Panc1 (cell line): ENCODE data around the gene HSD17B11. TPM values are rescaled to one million over a fixed set of nuclear protein-coding genes. Genes with fewer than 3 reads are reported as not detected.
"Not testable (repeated sequence)": the region's sequence is repeated elsewhere in the genome, so short reads cannot be mapped to it uniquely, and the experiment has no call there.

Experiments used
- ATAC-seq: fragments of 200-7000 bp; cut with Tn5 transposase; 2 replicates; pipeline ENCODE4 v1.9.1; 2020; ENCODE audit warnings: mild to moderate bottlenecking, moderate library complexity
- BruUV-seq: library from RNA; stranded (reverse); fragments of 400-500 nt; replicated peaks from 2 replicates; lab custom pipeline; 2021; lab: Mats Ljungman, UMichigan
- CTCF ChIA-PET: fragments of 300-600 bp; sonication (Branson Sonifier 250); formaldehyde crosslinking; loops from one replicate; lab custom pipeline; 2022; ENCODE audit warnings: antibody characterized with exemption; lab: Charles Lee
- POLR2A ChIA-PET: fragments of 300-600 bp; sonication (Branson Sonifier 250); formaldehyde crosslinking; loops from one replicate; lab custom pipeline; 2022; ENCODE audit warnings: antibody characterized with exemption; lab: Charles Lee
- DNase-seq: peaks from one replicate; pipeline ENCODE4 v3.0.0-alpha.2; 2010; ENCODE audit warnings: low read depth, low spot score
- H3K27ac ChIP-seq: 2 replicates; pipeline ENCODE4 v1.5.1; 2011; ENCODE audit warnings: mild to moderate bottlenecking, low read length, inconsistent platforms
- H3K27me3 ChIP-seq: fragments of 200-500 bp; sonication (Bioruptor generic); 2 replicates; pipeline ENCODE4 v1.6.0; 2014; ENCODE audit warnings: low read length, inconsistent platforms; ENCODE audit not compliant: control insufficient read depth, insufficient read depth
- H3K36me3 ChIP-seq: fragments of 200-500 bp; sonication (Bioruptor generic); 2 replicates; pipeline ENCODE4 v1.5.1; 2014; ENCODE audit warnings: inconsistent platforms, mild to moderate bottlenecking, low read length, moderate library complexity; ENCODE audit not compliant: control insufficient read depth, insufficient read depth
- H3K4me1 ChIP-seq: 2 replicates; pipeline ENCODE4 v1.5.1; 2011; ENCODE audit warnings: inconsistent platforms, mild to moderate bottlenecking, low read length, moderate library complexity; ENCODE audit not compliant: control insufficient read depth, insufficient read depth
- H3K4me3 ChIP-seq, 2 experiments: 2 replicates each; pipeline ENCODE4 v1.5.1; 2011 to 2012; ENCODE audit warnings: low read depth in 2 of 2, low read length in 2 of 2, mild to moderate bottlenecking in 2 of 2, inconsistent platforms in 1 of 2, moderate library complexity in 1 of 2
- H3K9me3 ChIP-seq: fragments of 200-500 bp; sonication (Bioruptor generic); 2 replicates; pipeline ENCODE4 v1.5.1; 2014; ENCODE audit warnings: low read depth, mild to moderate bottlenecking, inconsistent platforms, low read length, moderate library complexity; ENCODE audit not compliant: control insufficient read depth, insufficient read depth
- POLR2AphosphoS5 ChIP-seq: IDR thresholded peaks from 2 replicates; pipeline ENCODE4 v1.6.1; 2012; ENCODE audit warnings: mild to moderate bottlenecking, low read depth, low read length, moderate library complexity
- SIN3A ChIP-seq: IDR thresholded peaks from 2 replicates; pipeline ENCODE4 v1.6.1; 2012; ENCODE audit warnings: low read depth, mild to moderate bottlenecking, low read length, moderate library complexity, borderline replicate concordance; ENCODE audit not compliant: insufficient read depth
- TCF7L2 ChIP-seq: IDR thresholded peaks from 2 replicates; pipeline ENCODE4 v1.6.1; 2011; ENCODE audit warnings: mild to moderate bottlenecking, low read depth, low read length, inconsistent platforms
- in situ Hi-C: cut with HindIII; loops from 2 replicates; pipeline ENCODE4 v1.10.0; 2016; ENCODE audit warnings: low sequenced_read_pairs, low pct_unique_long_range_greater_than_20kb
- intact Hi-C: fragments of 100-400 bp; cut with micrococcal nuclease; formaldehyde crosslinking; loops from one replicate; pipeline ENCODE4 v1.10.0; 2022; ENCODE audit not compliant: unreplicated experiment
- total RNA-seq: library from RNA; stranded (reverse); gene quantifications from one replicate; pipeline ENCODE4 v1.2.1, GENCODE V29; 2021; ENCODE audit not compliant: unreplicated experiment
- TF ChIP-seq, protein P1 (sequence below): fragments of 450-650 bp; IDR thresholded peaks from 2 replicates; pipeline ENCODE4 v1.5.1; 2017; ENCODE audit warnings: mild to moderate bottlenecking
- TF ChIP-seq, protein P2 (sequence below), 2 experiments: IDR thresholded peaks; 2 replicates each; pipeline ENCODE4 v1.6.1; 2011 to 2012; ENCODE audit warnings: low read depth in 2 of 2, control low read depth in 1 of 2, low read length in 1 of 2, mild to moderate bottlenecking in 1 of 2, moderate library complexity in 1 of 2; ENCODE audit not compliant: insufficient read depth in 1 of 2

The HSD17B11 gene
- total RNA-seq, 1 experiment from 2014 or later, result 34.9 TPM

DNA sequence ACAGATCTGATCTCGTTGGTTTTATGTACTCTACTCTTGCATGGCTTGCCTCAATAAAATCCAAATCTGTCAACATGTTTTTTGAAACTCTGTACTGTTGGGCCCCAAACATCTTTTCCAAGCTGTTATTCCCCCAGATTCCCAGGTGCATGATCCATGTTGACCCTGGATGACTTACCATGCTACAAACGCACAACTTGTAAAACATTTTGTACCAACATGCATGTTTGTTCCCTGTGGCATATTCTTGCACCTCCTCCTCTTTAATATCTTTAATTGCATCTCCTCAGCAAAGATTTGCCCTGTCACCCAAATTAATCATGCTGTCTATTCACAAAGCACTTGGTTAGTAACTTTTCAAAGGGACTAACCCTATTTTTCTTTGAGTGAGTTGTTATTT lies 92.6 kb downstream of the HSD17B11 start:
- Histone ChIP-seq H3K4me3 (no peak overlapping the region), H3K36me3 (no peaks in the 10 kb centered on the region), H3K27ac (no peak overlapping the region), H3K9me3 (no peaks in the 10 kb centered on the region), H3K4me1 (no peaks in the 10 kb centered on the region), H3K27me3 (no peaks in the 10 kb centered on the region)
- intact Hi-C loops, result no loop called here
- POLR2A ChIA-PET, result no interaction called here
- CTCF ChIA-PET, result no interaction called here
- in situ Hi-C loops, result no loop called here
- no peak for TF ChIP-seq SIN3A
- TF ChIP-seq POLR2AphosphoS5, result no peak
- TF ChIP-seq, protein P1, sequence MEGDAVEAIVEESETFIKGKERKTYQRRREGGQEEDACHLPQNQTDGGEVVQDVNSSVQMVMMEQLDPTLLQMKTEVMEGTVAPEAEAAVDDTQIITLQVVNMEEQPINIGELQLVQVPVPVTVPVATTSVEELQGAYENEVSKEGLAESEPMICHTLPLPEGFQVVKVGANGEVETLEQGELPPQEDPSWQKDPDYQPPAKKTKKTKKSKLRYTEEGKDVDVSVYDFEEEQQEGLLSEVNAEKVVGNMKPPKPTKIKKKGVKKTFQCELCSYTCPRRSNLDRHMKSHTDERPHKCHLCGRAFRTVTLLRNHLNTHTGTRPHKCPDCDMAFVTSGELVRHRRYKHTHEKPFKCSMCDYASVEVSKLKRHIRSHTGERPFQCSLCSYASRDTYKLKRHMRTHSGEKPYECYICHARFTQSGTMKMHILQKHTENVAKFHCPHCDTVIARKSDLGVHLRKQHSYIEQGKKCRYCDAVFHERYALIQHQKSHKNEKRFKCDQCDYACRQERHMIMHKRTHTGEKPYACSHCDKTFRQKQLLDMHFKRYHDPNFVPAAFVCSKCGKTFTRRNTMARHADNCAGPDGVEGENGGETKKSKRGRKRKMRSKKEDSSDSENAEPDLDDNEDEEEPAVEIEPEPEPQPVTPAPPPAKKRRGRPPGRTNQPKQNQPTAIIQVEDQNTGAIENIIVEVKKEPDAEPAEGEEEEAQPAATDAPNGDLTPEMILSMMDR, result no peak
- TF ChIP-seq, protein P2, sequence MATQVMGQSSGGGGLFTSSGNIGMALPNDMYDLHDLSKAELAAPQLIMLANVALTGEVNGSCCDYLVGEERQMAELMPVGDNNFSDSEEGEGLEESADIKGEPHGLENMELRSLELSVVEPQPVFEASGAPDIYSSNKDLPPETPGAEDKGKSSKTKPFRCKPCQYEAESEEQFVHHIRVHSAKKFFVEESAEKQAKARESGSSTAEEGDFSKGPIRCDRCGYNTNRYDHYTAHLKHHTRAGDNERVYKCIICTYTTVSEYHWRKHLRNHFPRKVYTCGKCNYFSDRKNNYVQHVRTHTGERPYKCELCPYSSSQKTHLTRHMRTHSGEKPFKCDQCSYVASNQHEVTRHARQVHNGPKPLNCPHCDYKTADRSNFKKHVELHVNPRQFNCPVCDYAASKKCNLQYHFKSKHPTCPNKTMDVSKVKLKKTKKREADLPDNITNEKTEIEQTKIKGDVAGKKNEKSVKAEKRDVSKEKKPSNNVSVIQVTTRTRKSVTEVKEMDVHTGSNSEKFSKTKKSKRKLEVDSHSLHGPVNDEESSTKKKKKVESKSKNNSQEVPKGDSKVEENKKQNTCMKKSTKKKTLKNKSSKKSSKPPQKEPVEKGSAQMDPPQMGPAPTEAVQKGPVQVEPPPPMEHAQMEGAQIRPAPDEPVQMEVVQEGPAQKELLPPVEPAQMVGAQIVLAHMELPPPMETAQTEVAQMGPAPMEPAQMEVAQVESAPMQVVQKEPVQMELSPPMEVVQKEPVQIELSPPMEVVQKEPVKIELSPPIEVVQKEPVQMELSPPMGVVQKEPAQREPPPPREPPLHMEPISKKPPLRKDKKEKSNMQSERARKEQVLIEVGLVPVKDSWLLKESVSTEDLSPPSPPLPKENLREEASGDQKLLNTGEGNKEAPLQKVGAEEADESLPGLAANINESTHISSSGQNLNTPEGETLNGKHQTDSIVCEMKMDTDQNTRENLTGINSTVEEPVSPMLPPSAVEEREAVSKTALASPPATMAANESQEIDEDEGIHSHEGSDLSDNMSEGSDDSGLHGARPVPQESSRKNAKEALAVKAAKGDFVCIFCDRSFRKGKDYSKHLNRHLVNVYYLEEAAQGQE (IDR thresholded peaks at IDR 0.05; ENCODE audit: insufficient read depth in 1 of 2, low read depth in 2 of 2, low read length in 1 of 2), result no peak
- TF ChIP-seq TCF7L2, result no peak
- DNase-seq, result no peak
- ATAC-seq, result no peak
- BruUV-seq, result no TSS peak

DNA sequence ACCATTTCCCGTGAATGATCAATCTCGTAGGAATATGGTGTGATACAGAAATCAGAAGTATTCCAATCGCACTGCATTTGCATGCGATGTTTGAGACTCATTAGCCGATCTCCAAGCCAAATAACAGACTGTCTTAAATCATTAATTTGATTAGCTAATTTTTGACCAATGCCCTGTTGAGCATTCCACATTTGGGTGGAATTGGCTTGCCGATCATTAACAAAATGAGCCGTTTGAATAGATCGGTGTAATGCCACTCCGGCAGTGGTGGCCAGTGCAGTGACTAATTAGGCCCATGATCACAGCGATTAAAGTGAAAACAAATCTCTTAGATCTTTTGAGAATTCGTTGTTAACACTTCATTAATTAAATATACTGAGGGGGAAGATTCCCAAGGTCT lies 96.1 kb downstream of the HSD17B11 start:
- H3K4me3 ChIP-seq, H3K36me3 ChIP-seq, H3K27me3 ChIP-seq, DNase-seq, BruUV-seq, POLR2A ChIA-PET, ATAC-seq, intact Hi-C loops, H3K27ac ChIP-seq, in situ Hi-C loops, H3K4me1 ChIP-seq, H3K9me3 ChIP-seq, CTCF ChIA-PET: not testable (repeated sequence)

DNA sequence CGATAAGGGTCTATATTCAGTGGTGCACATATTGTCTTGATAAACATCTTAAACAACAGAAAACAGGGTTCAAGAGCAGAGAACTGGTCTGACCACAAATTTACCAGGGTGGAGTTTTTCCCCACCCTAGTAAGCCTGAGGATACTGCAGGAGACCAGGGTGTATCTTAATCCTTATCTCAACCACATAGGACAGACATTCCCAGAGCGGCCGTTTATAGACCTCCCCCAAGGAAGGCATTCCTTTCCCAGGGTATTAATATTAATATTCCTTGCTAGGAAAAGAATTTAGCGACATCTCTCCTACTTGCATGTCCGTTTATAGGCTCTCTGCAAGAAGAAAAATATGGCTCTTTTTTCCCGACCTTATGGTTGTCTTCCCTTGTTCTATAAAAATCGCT lies 97.1 kb downstream of the HSD17B11 start:
- BruUV-seq, ATAC-seq, intact Hi-C loops, H3K9me3 ChIP-seq, H3K4me3 ChIP-seq, H3K27ac ChIP-seq, in situ Hi-C loops, CTCF ChIA-PET, H3K27me3 ChIP-seq, H3K36me3 ChIP-seq, H3K4me1 ChIP-seq, POLR2A ChIA-PET, DNase-seq: not testable (repeated sequence)
